Skeletal muscle cell (primary cell): ENCODE measurements around the gene SPOCK3.
"Not testable (repeated sequence)": the region's sequence is repeated elsewhere in the genome, so short reads cannot be mapped to it uniquely, and the experiment has no call there.

Source experiments
- DNase-seq: peaks from one replicate; pipeline ENCODE4 v3.0.0-alpha.2; 2010; ENCODE audit warnings: low read depth
- H3K4me3 ChIP-seq: 2 replicates; pipeline ENCODE4 v1.5.1; 2011; ENCODE audit warnings: low read depth, mild to moderate bottlenecking, control low read depth, low read length, moderate library complexity

SPOCK3 gene

DNA sequence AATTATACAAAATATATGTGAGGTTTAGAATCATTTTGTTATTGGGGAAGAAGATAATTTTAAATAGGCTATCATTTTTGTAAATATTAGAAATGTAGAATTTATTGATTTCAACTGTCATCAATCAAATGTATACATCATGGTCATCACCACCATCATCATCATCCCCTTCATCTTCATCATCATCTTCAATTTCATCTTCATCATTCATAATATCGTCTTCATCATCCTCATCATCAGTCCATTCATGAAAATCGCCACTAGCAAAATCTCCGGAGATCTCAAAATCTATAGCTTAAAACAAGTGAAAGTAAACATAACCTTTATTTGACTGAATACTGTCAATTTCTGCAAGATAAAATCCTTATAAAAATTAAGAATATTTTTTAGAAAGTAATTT lies 499.5 kb downstream of the SPOCK3 start:
- DNase-seq, result no peak
- H3K4me3 ChIP-seq, result no peak overlapping the region

DNA sequence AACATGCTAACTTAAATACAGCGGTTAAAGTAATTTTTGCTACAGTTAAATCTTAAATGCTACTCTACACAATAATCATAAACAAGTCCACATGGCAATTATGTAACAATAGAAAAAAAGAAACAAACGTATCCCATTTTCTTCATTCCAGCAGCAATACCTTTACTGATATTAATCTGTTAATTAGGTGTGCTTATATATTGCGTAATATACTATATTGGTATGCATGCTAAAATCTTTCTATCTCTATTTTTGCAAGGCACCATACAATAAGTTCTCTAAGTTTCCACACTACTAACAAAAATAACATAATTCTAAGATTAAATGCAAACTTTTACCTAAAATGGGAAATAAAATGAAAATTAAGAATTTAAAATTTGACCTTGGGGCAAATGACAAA lies 500.6 kb downstream of the SPOCK3 start:
- H3K4me3 ChIP-seq, result no peak overlapping the region
- no peak for DNase-seq

DNA sequence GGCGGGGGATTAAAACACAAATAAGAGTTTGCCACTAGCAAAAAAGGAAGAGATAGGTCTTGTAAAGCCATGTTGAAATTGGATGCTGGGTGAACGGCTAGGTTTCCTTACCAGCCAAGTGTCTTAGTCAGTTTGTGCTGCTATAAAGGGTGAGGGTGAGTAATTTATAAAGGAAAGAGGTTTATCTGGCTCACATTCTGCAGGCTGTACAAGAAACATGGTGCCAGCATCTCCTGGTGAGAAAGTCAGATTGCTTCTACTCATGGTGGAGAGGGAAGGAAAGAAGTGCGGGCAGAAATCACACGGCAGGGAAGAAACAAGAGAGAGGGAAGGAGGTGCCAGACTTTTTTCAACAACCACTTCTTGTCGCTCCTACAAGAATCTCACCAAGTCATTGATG lies 507.5 kb downstream of the SPOCK3 start:
- DNase-seq, result no peak

DNA sequence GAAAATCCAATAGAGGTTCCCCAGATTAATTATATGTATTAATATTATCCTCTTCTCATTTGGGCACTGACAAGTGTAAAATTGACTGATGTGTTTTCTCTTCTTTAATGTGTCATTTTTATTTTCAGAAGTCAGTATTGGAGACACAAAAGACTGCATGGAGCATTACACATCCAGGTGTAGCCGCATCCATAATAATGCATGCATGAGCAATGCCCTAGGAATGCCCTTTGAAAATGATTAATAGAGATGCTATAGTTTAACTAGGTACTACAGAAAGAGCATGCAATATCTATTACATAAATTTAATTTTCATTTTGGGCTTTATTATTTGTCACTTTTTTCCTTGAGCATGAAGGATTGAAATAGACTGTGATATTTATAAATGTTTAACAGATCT lies 509.9 kb downstream of the SPOCK3 start:
- no peak overlapping the region for H3K4me3 ChIP-seq
- no peak for DNase-seq

More for the DNA sequence above, 507.5 kb downstream of the SPOCK3 start:
- no peak overlapping the region for H3K4me3 ChIP-seq

DNA sequence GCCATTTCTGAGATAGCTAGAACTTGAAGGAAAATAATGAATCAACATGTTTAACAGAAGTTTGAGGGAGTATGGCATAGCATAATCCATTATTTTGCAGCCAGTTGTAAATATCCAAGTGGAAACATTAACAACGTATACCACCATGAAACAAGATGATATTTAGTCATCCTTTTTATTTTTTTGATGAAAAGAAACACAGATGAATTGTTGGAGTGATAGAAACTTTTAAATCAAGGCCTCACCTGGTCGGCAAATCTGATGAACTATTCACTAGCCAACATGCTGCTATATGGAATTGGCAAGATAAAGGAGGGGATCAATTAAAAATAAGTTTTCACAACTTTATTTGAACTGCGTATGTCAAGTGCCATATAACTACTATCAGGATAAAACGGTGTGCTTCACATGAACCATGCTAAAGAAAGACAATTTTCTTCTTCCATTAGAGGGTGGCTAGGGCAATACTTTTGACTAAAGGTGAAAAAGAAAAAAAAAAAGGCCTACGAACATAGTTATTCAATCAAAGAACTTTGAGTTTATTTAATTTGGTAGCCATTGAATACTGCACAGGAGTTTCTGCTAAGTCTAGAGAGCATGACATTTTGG lies 510.7 kb downstream of the SPOCK3 start:
- no peak for DNase-seq

DNA sequence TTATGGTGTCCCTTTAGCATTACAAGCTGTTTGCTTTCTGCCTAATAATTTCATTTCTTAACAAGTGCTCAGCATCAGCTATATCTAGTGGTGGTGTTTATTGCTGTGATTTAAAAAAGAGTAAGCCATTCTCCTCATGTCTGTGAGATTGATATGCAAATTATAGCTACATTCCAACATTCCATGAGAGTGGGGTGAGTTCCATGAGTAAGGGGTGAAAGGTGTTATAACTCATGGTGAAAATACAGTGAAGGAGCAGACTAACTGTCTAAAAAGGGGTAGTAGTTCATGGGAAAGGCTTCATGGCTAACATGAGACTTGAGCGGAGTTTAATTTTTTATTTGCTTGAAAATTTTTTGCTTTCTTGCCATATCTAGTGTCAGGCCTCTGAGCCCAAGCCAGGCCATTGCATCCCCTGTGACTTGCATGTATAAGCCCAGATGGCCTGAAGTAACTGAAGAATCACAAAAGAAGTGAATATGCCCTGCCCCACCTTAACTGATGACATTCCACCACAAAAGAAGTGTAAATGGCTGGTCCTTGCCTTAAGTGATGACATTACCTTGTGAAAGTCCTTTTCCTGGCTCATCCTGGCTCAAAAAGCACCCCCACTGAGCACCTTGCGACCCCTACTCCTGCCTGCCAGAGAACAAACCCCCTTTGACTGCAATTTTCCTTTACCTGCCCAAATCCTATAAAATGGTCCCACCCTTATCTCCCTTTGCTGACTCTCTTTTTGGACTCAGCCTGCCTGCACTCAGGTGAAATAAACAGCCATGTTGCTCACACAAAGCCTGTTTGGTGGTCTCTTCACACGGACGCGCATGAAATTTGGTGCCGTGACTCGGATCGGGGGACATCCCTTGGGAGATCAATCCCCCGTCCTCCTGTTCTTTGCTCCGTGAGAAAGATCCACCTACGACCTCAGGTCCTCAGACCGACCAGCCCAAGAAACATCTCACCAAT lies 518.3 kb downstream of the SPOCK3 start:
- DNase-seq, H3K4me3 ChIP-seq: not testable (repeated sequence)

More for the DNA sequence above, 510.7 kb downstream of the SPOCK3 start:
- no peak overlapping the region for H3K4me3 ChIP-seq

DNA sequence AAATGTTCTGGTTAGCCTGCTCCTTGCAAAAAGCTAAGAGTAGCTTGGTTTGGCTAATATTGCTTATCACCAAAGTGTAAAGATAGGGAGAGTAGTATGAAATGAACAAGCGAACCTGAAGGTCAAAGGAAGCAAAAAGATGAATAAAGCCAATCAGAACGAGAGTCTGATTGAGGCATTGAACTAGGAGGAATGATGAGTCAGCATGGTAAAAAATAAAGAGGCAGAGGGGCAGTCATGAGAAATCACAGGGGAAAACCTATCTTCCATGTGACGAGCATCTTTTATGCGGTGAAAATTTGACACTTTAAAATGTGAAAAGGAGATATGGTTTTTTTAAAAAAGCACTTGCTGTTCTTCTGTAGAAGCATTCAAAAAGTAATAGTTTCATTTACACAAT lies 533.7 kb downstream of the SPOCK3 start:
- H3K4me3 ChIP-seq, result no peak overlapping the region
- DNase-seq, result no peak

DNA sequence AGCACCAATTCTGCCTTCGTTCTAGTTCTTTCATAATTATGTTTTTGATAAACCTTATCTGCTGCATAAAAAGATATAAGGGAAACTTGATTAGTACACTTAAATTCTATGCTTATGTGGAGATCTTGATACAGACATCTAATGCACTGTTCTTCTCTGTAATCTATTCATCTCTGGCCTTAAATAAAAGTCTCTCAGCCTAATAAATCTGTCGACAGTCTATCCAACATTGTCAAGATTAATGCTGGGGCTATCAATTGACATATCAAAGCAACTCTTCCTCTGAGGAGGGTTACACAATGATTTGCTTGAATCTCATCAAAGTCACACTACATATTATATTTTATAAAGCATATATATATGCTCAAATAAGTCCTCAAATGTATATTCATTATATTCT lies 545.5 kb downstream of the SPOCK3 start:
- H3K4me3 ChIP-seq, result no peak overlapping the region
- DNase-seq, result no peak

DNA sequence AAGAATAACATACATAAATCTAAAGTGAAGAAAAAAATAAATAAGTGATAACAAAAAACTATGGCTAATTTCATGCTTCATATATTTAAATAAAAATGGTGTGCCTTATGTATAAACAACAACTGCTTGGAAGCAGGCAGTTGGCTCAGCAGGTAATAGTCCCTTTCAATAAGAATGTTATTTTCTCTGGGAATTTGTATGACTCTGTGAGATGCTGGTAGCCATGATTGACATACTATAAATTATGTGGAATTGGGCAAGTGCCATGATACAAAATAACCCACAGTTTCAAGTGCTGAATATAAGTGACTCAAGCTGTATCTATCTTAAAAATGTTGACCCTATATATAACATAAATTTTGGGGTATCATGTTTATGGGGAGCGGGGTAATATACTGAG lies 546.5 kb downstream of the SPOCK3 start:
- no peak overlapping the region for H3K4me3 ChIP-seq
- no peak for DNase-seq
